Spleen (tissue), 7 donors: ENCODE results near the gene SLC39A7.

ENCODE experiments used
- CTCF ChIP-seq, 11 experiments: fragments of 200-600 bp in 7 of 11; fragments of 450-650 bp in 4 of 11; sonication (generic) in 4 of 11; IDR thresholded peaks in 8 of 11; conservative IDR thresholded peaks in 3 of 11; 1 replicate in 7 of 11; 2 replicates in 4 of 11; pipeline versions ENCODE4 v1.4.0 to v1.8.0; 2016 to 2021; ENCODE audit warnings: antibody characterized with exemption in 11 of 11, inconsistent platforms in 4 of 11, mild to moderate bottlenecking in 1 of 11
- POLR2A ChIP-seq, 3 donors: fragments of 450-650 bp; IDR thresholded peaks; one replicate each; pipeline ENCODE4 v1.5.1; 2017; ENCODE audit warnings: antibody characterized with exemption in 3 of 3, mild to moderate bottlenecking in 1 of 3
- POLR2AphosphoS5 ChIP-seq, 3 donors: sonication (generic); formaldehyde crosslinking; IDR thresholded peaks; one replicate each; pipeline ENCODE4 v1.5.1; 2017; ENCODE audit warnings: antibody characterized with exemption in 3 of 3
- donor health status: DM: no; HTN: no; CAD: no; lungs with moderate emphysema.
- donor health status: DM: no; HTN: no; CAD: no.
- donor health status: DM: no; HTN: no; CAD: no.

- TF ChIP-seq POLR2AphosphoS5 (IDR thresholded peaks at IDR 0.05) (no peak), CTCF (IDR thresholded peaks at IDR 0.05 in 8 of 11, conservative IDR thresholded peaks at IDR 0.05 in 3 of 11) (no peak), POLR2A (IDR thresholded peaks at IDR 0.05) (no peak)
These were observed 9.2 kb downstream of the SLC39A7 start for GRCh38 chr6:33209856-33210255.
